H7 (cell line): ENCODE measurements around the gene OR2T29. TPM values are rescaled to one million over a fixed set of nuclear protein-coding genes. Genes with fewer than 3 reads are reported as not detected.
"Not testable (repeated sequence)": the region's sequence is repeated elsewhere in the genome, so short reads cannot be mapped to it uniquely, and the experiment has no call there.

Experiments
- DNase-seq: peaks from one replicate; pipeline ENCODE4 v3.0.0; 2012
- H3K27me3 ChIP-seq: 2 replicates; pipeline ENCODE4 v1.6.0; 2011; ENCODE audit warnings: mild to moderate bottlenecking, low read length; ENCODE audit not compliant: control insufficient read depth, insufficient read depth
- H3K36me3 ChIP-seq: replicated peaks from 2 replicates; pipeline ENCODE4 v1.5.1; 2011; ENCODE audit warnings: low read length; ENCODE audit not compliant: control insufficient read depth, insufficient read depth
- H3K4me3 ChIP-seq: 2 replicates; pipeline ENCODE4 v1.5.1; 2011; ENCODE audit warnings: low read depth, mild to moderate bottlenecking, control low read depth, low read length, moderate library complexity; ENCODE audit not compliant: insufficient read depth
- total RNA-seq: library from RNA; depleted of rRNA; stranded (reverse); fragments of >200 nt; shearing (Covaris generic); gene quantifications from 2 replicates; pipeline ENCODE4 v1.2.3, GENCODE V29; 2014; rRNA removed

OR2T29 gene
- total RNA-seq, 1 experiment from 2014 or later = not detected

GRCh38 chr1:248570811-248571210 is 8.2 kb upstream of the OR2T29 start:
- DNase-seq, H3K36me3 ChIP-seq, H3K27me3 ChIP-seq, H3K4me3 ChIP-seq: not testable (repeated sequence)

GRCh38 chr1:248569049-248569448 is 6.5 kb upstream of the OR2T29 start:
- DNase-seq, H3K27me3 ChIP-seq, H3K36me3 ChIP-seq, H3K4me3 ChIP-seq: not testable (repeated sequence)

GRCh38 chr1:248565530-248566373 is 3.2 kb upstream of the OR2T29 start:
- H3K27me3 ChIP-seq, H3K36me3 ChIP-seq, DNase-seq, H3K4me3 ChIP-seq: not testable (repeated sequence)

- not testable (repeated sequence) for H3K4me3 ChIP-seq, DNase-seq, H3K36me3 ChIP-seq, H3K27me3 ChIP-seq
Measured at GRCh38 chr1:248551027-248551426, 11.5 kb downstream of the OR2T29 start.

GRCh38 chr1:248547383-248547782 is 15.2 kb downstream of the OR2T29 start:
- H3K4me3 ChIP-seq, H3K36me3 ChIP-seq, H3K27me3 ChIP-seq, DNase-seq: not testable (repeated sequence)

- DNase-seq, H3K4me3 ChIP-seq, H3K27me3 ChIP-seq, H3K36me3 ChIP-seq: not testable (repeated sequence)
Measured at GRCh38 chr1:248537449-248537848, 25.1 kb downstream of the OR2T29 start.

GRCh38 chr1:248521856-248522255 is 40.7 kb downstream of the OR2T29 start:
- H3K36me3 ChIP-seq = no peaks in the 10 kb centered on the region
- no peak for DNase-seq
- H3K27me3 ChIP-seq = no peaks in the 10 kb centered on the region
- no peak overlapping the region for H3K4me3 ChIP-seq

GRCh38 chr1:248510217-248510616 is 52.4 kb downstream of the OR2T29 start:
- not testable (repeated sequence) for DNase-seq

GRCh38 chr1:248507773-248508172 is 54.8 kb downstream of the OR2T29 start, which contains the start of gene OR2G6:
OR2G6 (plus strand) TSS chr1:248508073; CDS start chr1:248521647, 13,574 bp downstream.
- not testable (repeated sequence) for H3K36me3 ChIP-seq, H3K4me3 ChIP-seq, DNase-seq, H3K27me3 ChIP-seq

More at GRCh38 chr1:248510217-248510616, 52.4 kb downstream of the OR2T29 start:
- not testable (repeated sequence) for H3K27me3 ChIP-seq, H3K4me3 ChIP-seq, H3K36me3 ChIP-seq

Other genes starting within 250 kb of the OR2T29 start
- not detected in 2 replicates for gene OR2M7, start 238.2 kb downstream of the OR2T29 start, total RNA-seq
- gene OR14C36, start 214.0 kb downstream of the OR2T29 start, total RNA-seq = not detected in 2 replicates
- gene OR2T4, start 201.1 kb downstream of the OR2T29 start, total RNA-seq = not detected in 2 replicates
- not detected in 2 replicates for gene OR2T6, start 187.0 kb downstream of the OR2T29 start, total RNA-seq
- not detected in 2 replicates for gene OR2T1, start 159.7 kb downstream of the OR2T29 start, total RNA-seq
- gene OR2T2, start 117.1 kb downstream of the OR2T29 start, total RNA-seq = not detected in 2 replicates
- gene OR2T3, start 89.4 kb downstream of the OR2T29 start, total RNA-seq = not detected in 2 replicates
- gene OR2T5, start 74.2 kb downstream of the OR2T29 start, total RNA-seq = not detected in 2 replicates
- not detected in 2 replicates for gene OR2G6, start 54.7 kb downstream of the OR2T29 start, total RNA-seq
- gene OR2T34, start 12.0 kb upstream of the OR2T29 start, total RNA-seq = not detected in 2 replicates
- gene OR2T10, start 34.9 kb upstream of the OR2T29 start, total RNA-seq = not detected in 2 replicates
- not detected in 2 replicates for gene OR2T11, start 72.3 kb upstream of the OR2T29 start, total RNA-seq
- not detected in 2 replicates for gene OR2T35, start 82.5 kb upstream of the OR2T29 start, total RNA-seq
- not detected in 2 replicates for gene OR2T27, start 92.8 kb upstream of the OR2T29 start, total RNA-seq
- not detected in 2 replicates for gene OR14I1, start 140.0 kb upstream of the OR2T29 start, total RNA-seq
- not detected in 2 replicates for gene LYPD8, start 193.0 kb upstream of the OR2T29 start, total RNA-seq